ENCODE data around the gene EOGT. TPM values are rescaled to one million over a fixed set of nuclear protein-coding genes. Genes with fewer than 3 reads are reported as not detected.

The EOGT gene
- total RNA-seq, 2 experiments from 2014 or later, result 5.9 to 10.8 TPM

DNA sequence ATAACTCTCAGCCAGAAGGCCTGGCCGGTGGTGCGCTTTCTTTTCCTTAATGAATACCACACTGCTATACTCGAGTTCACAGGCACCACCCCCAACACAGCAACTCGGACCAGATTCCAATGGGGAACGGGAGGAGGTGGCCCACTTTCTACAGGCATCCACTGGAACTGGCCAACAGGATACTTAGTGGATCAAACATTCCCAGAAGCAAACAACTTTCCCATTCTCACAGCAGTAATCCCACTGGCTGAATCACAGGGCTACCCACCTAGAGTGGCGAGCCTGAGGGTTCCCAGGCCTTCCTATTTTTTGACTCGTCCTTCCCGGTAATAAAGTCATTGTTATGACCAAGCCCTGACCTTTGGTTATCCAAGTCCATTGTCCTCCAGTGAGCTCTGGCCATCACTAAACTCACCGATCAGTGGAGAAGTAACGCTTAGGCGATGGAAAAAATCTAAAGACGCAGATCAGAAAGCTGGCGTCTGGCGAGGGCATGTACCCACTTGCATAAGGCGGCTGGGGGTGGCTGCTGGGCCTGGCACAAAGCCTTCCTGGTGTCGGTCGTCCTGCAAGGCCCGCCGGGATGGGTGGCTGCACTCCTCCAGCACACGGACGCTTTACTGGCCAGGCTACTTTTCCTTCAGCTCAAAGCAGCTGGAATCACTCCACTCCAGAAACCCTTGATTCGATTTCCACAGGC, 1.2 kb downstream of the EOGT start:
- ChIA-PET POLR2A (interaction anchor here (0.7 to 0.8 kb wide), 2 partner anchors 79 to 87 kb away, joined by 3 to 5 read pairs; no protein-coding TSS in a partner anchor), CTCF (ENCODE audit: unreplicated experiment) (no interaction called here)
- TF ChIP-seq, protein P1, sequence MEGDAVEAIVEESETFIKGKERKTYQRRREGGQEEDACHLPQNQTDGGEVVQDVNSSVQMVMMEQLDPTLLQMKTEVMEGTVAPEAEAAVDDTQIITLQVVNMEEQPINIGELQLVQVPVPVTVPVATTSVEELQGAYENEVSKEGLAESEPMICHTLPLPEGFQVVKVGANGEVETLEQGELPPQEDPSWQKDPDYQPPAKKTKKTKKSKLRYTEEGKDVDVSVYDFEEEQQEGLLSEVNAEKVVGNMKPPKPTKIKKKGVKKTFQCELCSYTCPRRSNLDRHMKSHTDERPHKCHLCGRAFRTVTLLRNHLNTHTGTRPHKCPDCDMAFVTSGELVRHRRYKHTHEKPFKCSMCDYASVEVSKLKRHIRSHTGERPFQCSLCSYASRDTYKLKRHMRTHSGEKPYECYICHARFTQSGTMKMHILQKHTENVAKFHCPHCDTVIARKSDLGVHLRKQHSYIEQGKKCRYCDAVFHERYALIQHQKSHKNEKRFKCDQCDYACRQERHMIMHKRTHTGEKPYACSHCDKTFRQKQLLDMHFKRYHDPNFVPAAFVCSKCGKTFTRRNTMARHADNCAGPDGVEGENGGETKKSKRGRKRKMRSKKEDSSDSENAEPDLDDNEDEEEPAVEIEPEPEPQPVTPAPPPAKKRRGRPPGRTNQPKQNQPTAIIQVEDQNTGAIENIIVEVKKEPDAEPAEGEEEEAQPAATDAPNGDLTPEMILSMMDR (conservative IDR thresholded peaks at IDR 0.05; ENCODE audit: low read length), result no peak
- TF ChIP-seq EZH2phosphoT487 (IDR thresholded peaks at IDR 0.05; ENCODE audit: borderline replicate concordance, low read depth, low read length), result no peak
- no TSS peak for BruUV-seq (replicated peaks)
- H3K4me1 ChIP-seq (ENCODE audit: insufficient read depth, low read length, poor library complexity, severe bottlenecking), result peaks cover 13% of the 10 kb centered on the region
- H3K36me3 ChIP-seq (ENCODE audit: insufficient read depth, low read length), result no peaks in the 10 kb centered on the region
- peak overlapping the region; percentile 73 for H3K4me3 ChIP-seq (ENCODE audit: low read depth, low read length, poor library complexity, severe bottlenecking)
- H3K79me2 ChIP-seq (ENCODE audit: insufficient read depth, low read depth, low read length), result no peaks in the 10 kb centered on the region; the same call in 1 of the 2 replicates
- H3K9me2 ChIP-seq (ENCODE audit: insufficient read depth, low read length), result no peaks in the 10 kb centered on the region
- H2AFZ ChIP-seq (ENCODE audit: low read length), result peak overlapping the region; percentile 96
- no peaks in the 10 kb centered on the region for H4K20me1 ChIP-seq (ENCODE audit: insufficient read depth, low read length)
- peak overlapping the region; percentile 76; the same call in 1 of the 2 replicates for H3K4me2 ChIP-seq (ENCODE audit: low read length)
- intact Hi-C loops (cut with micrococcal nuclease; ENCODE audit: unreplicated experiment), result loop anchor here (2.0 kb wide), 1 partner anchor 73 kb away; the partner anchor contains the start of gene ARL6IP5
- no peak overlapping the region for H3K27ac ChIP-seq (ENCODE audit: low read depth, low read length, poor library complexity, severe bottlenecking)
- no peaks in the 10 kb centered on the region for H3K9me3 ChIP-seq (ENCODE audit: low read length)
- no peak for DNase-seq (ENCODE audit: low spot score)

DNA sequence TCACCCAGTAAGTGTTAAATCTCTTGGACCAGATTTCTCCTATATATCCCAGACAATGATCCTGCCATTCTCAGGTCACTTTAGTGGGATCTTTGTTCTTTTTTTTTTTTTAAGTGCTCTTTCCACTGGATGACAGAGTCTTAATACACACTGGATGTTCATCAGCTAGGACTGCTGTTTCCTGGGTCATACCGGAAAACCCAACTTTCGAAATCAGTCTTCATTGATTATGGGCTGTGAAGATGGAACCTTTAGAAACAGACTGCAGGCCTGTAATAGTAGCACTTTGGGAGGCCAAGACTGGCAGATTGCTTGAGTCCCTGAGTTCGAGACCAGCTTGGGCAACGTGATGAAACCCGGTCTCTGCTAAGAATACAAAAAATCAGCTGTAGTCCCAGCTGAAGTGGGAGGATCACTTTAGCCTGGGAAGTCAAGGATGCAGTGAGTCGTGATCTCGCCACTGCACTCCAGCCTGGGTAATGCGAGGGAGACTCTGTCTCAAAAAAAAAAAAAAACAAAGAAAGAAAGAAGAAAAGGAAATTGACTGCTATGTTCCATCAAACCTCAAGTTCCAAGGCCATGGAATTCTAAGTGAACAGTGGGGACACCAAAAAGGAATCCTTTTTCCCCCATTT, 2.3 kb downstream of the EOGT start:
- H3K4me2 ChIP-seq (ENCODE audit: low read length), result no peak overlapping the region
- no peaks in the 10 kb centered on the region for H3K9me3 ChIP-seq (ENCODE audit: low read length)
- no peak for DNase-seq (ENCODE audit: low spot score)
- intact Hi-C loops (cut with micrococcal nuclease; ENCODE audit: unreplicated experiment), result no loop called here
- H3K9me2 ChIP-seq (ENCODE audit: insufficient read depth, low read length), result no peaks in the 10 kb centered on the region
- TF ChIP-seq EZH2phosphoT487 (IDR thresholded peaks at IDR 0.05; ENCODE audit: borderline replicate concordance, low read depth, low read length), result no peak
- TF ChIP-seq, protein P1 (conservative IDR thresholded peaks at IDR 0.05; ENCODE audit: low read length), result no peak
- no peaks in the 10 kb centered on the region for H3K36me3 ChIP-seq (ENCODE audit: insufficient read depth, low read length)
- ChIA-PET POLR2A (interaction anchor here (0.8 kb wide), 1 partner anchor 80 kb away, joined by 5 read pairs; no protein-coding TSS in a partner anchor), CTCF (ENCODE audit: unreplicated experiment) (no interaction called here)
- BruUV-seq (replicated peaks), result no TSS peak
- no peaks in the 10 kb centered on the region for H4K20me1 ChIP-seq (ENCODE audit: insufficient read depth, low read length)
- H2AFZ ChIP-seq (ENCODE audit: low read length), result no peak overlapping the region
- peaks cover 13% of the 10 kb centered on the region for H3K4me1 ChIP-seq (ENCODE audit: insufficient read depth, low read length, poor library complexity, severe bottlenecking)
- no peaks in the 10 kb centered on the region; the same call in 1 of the 2 replicates for H3K79me2 ChIP-seq (ENCODE audit: insufficient read depth, low read depth, low read length)
- no peak overlapping the region for H3K27ac ChIP-seq (ENCODE audit: low read depth, low read length, poor library complexity, severe bottlenecking)
- H3K4me3 ChIP-seq (ENCODE audit: low read depth, low read length, poor library complexity, severe bottlenecking), result no peak overlapping the region
